ENCODE results near the gene NFATC4.

GRCh38 chr14:24381363-24382063 is 13.5 kb downstream of the NFATC4 start:
- TF ChIP-seq, protein P1, sequence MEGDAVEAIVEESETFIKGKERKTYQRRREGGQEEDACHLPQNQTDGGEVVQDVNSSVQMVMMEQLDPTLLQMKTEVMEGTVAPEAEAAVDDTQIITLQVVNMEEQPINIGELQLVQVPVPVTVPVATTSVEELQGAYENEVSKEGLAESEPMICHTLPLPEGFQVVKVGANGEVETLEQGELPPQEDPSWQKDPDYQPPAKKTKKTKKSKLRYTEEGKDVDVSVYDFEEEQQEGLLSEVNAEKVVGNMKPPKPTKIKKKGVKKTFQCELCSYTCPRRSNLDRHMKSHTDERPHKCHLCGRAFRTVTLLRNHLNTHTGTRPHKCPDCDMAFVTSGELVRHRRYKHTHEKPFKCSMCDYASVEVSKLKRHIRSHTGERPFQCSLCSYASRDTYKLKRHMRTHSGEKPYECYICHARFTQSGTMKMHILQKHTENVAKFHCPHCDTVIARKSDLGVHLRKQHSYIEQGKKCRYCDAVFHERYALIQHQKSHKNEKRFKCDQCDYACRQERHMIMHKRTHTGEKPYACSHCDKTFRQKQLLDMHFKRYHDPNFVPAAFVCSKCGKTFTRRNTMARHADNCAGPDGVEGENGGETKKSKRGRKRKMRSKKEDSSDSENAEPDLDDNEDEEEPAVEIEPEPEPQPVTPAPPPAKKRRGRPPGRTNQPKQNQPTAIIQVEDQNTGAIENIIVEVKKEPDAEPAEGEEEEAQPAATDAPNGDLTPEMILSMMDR (IDR thresholded peaks at IDR 0.05), result no peak
- TF ChIP-seq POLR2A (IDR thresholded peaks at IDR 0.05), result no peak

All from testis (tissue), 2 donors.